Epidermal melanocyte (primary cell): ENCODE results near the gene TBC1D28.
"Not testable (repeated sequence)": the region's sequence is repeated elsewhere in the genome, so short reads cannot be mapped to it uniquely, and the experiment has no call there.

ENCODE experiments used
- DNase-seq: peaks from one replicate; pipeline ENCODE4 v3.0.0; 2011; ENCODE audit warnings: low spot score; ENCODE audit not compliant: insufficient read length

Gene TBC1D28

GRCh38 chr17:18644291-18644690, at the start of gene TBC1D28:
Gene TBC1D28 (minus strand): TSS chr17:18644391. CDS start chr17:18641352, 3,039 bp downstream.
- DNase-seq = not testable (repeated sequence)

GRCh38 chr17:18682668-18683067, 38.5 kb upstream of the TBC1D28 start:
- DNase-seq = not testable (repeated sequence)

DNA sequence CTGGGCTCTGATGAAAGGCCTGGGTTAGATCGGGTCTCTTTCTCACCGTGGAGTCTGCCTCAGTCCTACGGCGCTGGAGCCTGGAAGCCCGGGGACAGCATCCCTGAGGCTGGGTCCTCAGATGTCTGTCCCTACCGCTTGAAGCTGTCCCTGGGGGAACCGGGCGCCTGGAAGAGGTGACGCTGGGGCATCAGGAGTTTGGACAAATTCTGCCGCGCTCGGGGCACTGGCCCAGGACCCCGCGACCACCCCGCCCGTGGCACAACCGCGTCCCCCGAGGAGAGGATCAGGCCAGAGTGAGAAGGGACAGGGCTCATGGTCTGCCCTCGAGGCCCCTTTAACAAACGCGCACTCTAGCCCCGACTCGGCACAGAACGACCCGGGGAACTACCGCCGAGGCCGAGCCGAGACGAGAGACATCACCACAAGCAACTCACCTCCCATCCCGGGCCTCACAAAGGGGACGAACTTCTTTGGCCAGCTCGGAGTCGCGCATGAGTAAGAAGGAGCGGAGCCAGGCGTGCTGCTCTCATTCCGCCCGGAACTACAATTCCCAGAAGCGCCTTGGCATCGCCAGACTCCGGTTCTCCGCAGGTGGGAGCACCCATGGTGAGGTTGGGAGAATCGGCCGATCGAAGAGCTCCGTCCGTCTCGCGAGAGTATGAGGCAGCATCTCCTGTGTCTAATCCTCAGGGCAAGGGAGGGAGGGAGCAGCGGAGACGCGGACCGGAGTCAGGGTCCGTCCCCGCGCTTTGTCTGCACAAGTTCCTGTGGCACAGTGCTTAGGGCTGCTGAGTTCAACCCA, 37.8 kb upstream of the TBC1D28 start, which contains the start of gene FOXO3B:
Gene FOXO3B, minus strand, starts transcription at position 548 of the 805 bp plus-strand sequence. CDS start 663 bp downstream, outside the sequence.
- peak; percentile 84 for DNase-seq

DNA sequence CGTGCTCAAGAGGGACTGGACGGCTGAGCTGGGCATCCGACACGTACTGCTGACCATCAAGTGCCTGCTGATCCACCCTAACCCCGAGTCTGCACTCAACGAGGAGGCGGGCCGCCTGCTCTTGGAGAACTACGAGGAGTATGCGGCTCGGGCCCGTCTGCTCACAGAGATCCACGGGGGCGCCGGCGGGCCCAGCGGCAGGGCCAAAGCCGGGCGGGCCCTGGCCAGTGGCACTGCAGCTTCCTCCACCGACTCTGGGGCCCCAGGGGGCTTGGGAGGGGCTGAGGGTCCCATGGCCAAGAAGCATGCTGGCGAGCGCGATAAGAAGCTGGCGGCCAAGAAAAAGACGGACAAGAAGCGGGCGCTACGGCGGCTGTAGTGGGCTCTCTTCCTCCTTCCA, 33.2 kb upstream of the TBC1D28 start:
- DNase-seq = not testable (repeated sequence)

- not testable (repeated sequence) for DNase-seq
These were observed 32.7 kb upstream of the TBC1D28 start for GRCh38 chr17:18676928-18677327.

DNA sequence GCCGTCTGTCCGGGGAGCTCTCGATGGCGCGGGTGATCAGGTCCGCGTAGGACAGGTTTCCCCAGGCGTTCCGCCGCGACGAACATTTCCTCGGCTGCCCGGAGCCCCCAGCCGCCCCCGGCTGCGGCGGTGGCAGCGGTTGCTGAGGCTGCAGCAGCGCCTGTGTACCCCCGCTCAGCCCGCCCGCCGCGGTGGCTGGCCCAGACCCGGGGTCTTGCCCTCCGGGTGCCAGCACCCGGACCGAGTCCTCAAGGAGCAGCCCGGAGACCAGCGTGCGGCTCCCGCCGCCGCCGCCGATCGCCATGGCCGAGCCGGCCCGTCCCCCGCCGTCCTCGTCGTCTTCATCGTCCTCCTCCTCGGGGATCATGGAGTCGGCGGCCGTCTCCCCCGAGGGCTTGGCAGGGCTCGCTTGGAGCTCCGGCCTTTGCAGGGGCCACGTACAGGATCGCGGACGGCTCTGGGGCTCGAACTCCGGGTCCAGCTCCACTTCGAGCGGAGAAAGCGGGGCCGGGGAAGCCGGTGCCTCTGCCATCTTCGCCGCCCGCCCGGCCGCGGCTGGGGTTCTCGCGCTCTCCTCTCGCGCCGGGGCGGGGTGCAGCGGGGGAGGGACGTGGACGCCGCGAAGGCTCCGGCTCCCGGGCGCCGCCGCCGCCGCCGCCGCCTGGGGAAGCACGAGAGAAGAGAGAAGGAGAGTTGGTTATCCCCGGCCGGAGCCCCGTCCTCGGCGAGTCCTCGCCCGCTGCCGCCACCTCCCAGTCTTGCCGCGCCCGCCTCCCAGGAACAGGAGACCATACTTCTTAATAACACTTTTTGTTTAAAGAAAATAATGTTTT, 28.4 kb upstream of the TBC1D28 start:
- not testable (repeated sequence) for DNase-seq

DNA sequence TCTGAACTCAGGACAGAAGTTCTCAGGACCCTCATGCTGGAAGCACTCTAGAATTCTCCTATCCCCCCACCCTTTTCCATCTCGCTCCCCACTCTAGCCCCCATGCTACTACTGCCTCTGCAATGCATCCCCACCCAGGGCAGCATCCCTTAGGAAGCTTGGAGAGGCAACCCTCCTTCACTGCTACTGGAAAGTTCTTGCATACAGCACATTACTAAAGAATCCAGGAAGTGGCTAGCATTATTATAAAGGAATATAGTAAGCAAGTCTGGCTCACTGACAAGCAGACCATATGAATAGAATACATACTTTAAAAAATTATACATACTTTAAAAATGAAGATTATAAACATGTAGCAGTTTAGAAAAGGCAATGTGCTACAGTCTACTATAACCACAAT, 24.4 kb upstream of the TBC1D28 start:
- DNase-seq = not testable (repeated sequence)

DNA sequence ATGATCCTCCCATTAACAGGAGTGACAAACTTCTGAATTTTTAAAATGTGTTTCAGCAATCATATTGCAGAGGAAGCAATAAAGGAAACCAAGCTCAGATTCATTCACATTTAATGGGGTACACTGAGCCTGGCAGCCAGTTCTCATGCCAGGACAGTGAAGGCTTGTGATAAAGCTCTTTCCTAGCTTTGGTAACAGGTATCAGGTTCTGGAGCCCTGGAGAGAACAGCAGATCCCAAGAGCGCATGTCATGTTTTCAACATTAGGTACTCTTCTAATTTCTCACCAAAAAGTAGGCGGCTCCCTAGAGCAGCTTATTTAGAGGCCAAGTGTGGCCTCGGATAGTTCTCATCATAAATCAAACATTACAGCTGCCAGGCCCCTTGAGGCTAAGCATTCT, 23.3 kb upstream of the TBC1D28 start:
- not testable (repeated sequence) for DNase-seq

DNA sequence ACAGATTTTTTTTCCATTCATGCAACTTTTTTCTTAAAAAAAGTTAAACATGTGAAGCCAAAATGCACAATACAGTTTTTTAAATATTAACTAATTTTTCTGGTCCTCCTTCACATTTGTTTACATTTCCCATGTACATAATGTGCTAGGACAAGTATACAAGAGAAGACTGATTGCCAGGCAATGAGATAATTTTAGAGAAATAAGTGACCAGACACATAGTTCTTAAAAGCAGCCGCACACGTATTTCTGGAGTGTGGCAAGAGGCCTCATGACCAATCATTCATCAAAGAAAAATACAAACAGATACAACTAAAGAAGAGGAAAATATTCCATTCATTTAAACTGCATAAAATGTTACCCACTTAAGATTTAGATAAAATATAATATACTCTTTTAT, 22.1 kb upstream of the TBC1D28 start:
- not testable (repeated sequence) for DNase-seq

- DNase-seq = not testable (repeated sequence)
These were observed 17.9 kb upstream of the TBC1D28 start for GRCh38 chr17:18661924-18662624.

GRCh38 chr17:18650094-18650493, 5.9 kb upstream of the TBC1D28 start:
- not testable (repeated sequence) for DNase-seq

DNA sequence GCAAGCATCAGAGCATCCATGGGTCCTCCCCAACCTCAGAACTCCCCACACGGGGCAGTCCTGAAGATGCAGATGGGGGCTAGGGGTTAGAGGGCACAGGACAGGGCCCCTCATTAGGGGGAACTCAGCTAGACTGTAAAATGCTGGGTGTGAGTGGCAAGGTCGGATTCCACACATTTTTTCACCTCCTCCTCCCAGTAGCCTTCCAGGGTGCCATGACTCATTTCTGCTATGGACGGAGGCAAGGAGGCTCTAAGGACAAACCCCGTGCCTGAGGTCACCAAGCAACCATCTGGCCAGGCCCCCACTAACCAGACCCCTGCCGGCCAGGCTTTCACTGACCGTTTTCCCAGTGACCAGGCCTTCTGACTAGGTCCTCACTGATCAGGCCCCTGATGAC, 1.1 kb downstream of the TBC1D28 start:
- not testable (repeated sequence) for DNase-seq

- DNase-seq = not testable (repeated sequence)
These were observed 5.8 kb downstream of the TBC1D28 start for GRCh38 chr17:18638357-18638756.

- not testable (repeated sequence) for DNase-seq
These were observed 8.0 kb downstream of the TBC1D28 start for GRCh38 chr17:18636237-18636636.

- not testable (repeated sequence) for DNase-seq
These were observed 8.4 kb downstream of the TBC1D28 start for GRCh38 chr17:18635773-18636172.

- not testable (repeated sequence) for DNase-seq
These were observed 9.5 kb downstream of the TBC1D28 start for GRCh38 chr17:18634550-18635263.

DNA sequence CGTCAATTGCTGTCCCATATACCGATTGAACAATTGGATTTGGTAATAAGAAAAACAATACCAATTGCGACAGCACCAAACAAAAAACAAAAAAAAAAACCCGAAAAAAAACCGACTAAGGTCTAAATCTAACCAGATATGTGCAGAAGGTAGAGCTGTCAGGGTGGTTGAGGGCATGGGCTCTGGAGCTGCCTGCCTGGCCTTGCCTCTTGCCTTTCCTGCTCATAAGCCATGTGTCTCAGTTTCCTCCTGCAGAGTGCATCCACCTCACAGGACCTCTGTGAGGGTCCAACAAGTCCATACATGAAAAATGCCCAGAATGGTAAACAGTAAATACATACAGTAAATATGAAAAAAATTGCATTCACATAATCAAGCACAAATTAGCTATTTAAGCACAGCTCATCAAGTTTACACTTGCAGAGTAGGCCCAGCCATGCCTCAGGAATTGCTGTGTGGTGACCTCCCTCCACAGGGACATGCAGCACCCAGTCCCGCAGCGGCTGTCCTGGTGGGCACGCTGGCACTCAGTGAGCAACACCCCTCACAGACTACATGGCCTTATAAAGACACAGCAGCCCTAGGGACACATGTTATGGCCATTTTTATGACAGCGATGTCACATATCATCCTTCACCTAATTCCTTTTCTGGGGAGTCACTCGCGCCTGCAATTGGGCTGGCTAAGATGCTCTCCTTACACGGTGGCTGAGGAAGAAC, 17.9 kb downstream of the TBC1D28 start:
- no peak for DNase-seq

DNA sequence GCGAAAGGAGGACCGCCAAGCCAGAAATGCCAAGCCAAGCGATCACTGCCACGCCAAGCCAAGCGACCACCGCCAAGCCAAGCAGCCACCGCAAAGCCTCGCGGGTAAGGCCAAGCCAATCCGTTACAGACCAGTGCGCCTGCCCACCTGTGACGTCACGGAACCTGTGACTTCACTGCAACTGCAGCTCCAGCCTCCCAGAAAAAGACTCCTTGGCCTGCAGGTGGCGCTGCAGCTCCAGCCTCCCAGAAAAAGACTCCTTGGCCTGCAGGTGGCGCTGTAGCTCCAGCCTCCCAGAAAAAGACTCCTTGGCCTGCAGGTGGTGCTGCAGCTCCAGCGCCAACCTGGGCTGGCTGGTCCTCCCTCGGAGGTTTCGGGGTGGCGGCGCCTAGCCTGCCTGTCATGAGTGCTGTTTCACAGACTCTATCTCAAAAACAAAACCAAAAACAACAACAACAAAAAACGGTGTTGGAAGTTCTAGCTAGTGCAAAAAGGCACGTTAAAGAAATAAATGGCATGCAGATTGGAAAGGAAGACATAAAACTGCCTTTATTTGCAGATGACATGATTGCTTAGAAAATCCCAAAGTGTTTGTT, 18.6 kb downstream of the TBC1D28 start:
- peak; percentile 12 for DNase-seq

DNA sequence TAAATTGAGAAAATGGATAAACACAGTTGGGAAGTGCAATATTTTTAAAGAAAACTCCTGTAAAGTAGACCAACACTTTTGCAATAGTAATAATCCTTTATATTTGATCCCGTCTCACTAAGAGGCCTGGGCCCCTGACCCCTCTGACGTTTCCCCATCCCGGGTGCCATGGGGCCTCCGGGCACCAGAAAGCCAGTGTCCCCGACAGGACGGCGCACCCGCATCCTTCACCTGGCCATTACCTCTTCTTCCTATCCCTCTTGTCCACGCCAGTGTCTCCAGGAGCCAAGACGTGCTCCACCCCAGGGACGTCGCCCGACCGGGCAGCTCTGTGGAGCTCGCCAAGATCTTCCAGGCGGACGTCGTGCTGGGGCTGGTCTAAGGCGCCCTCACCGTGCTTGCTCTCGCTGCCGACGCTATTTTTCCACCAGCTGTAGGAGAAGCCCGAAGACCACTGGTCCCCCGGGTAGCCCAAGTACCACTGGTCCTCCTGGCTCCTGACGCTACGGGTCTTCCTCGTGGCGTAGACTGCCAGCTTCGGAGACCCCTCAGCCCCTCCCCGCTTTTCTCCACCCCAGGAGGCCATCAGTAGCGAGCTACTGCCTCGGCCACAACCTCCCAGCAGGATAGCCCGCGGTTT, 19.2 kb downstream of the TBC1D28 start:
- not testable (repeated sequence) for DNase-seq
